ENCODE results near the gene SCYGR4.

SCYGR4 gene

DNA sequence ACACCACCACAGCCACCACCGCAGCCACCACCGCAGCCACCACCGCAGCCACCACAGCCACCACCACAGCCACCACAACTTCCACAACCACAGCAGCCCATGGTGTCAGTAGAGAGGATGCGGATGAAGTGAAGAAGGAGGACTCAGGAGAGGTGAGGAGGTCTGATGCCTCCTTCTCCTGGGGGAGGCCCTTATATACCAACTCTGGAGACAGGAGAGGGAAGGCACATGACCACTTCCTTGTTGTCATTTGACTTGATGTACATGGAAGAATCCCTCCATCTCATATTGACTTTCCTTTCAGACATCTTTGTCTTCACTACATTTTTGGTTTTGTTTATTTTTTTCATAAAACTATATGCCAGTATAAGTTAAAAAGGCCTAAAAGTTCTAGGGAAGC is 2.6 kb upstream of the SCYGR4 start, which contains the start of gene SCYGR3:
SCYGR3 (minus strand) TSS at position 101 of the 400 bp plus-strand sequence; CDS start at position 101, 0 bp downstream.
- Histone ChIP-seq H3K27me3 (replicated peaks; ENCODE audit: control insufficient read depth, insufficient read depth, low read length) (no peaks in the 10 kb centered on the region), H3K36me3 (ENCODE audit: control insufficient read depth, insufficient read depth, low read length) (no peaks in the 10 kb centered on the region), H3K4me3 (replicated peaks; ENCODE audit: low read depth, low read length) (no peak within 1 kb of the TSS)
- TF ChIP-seq, protein P1, sequence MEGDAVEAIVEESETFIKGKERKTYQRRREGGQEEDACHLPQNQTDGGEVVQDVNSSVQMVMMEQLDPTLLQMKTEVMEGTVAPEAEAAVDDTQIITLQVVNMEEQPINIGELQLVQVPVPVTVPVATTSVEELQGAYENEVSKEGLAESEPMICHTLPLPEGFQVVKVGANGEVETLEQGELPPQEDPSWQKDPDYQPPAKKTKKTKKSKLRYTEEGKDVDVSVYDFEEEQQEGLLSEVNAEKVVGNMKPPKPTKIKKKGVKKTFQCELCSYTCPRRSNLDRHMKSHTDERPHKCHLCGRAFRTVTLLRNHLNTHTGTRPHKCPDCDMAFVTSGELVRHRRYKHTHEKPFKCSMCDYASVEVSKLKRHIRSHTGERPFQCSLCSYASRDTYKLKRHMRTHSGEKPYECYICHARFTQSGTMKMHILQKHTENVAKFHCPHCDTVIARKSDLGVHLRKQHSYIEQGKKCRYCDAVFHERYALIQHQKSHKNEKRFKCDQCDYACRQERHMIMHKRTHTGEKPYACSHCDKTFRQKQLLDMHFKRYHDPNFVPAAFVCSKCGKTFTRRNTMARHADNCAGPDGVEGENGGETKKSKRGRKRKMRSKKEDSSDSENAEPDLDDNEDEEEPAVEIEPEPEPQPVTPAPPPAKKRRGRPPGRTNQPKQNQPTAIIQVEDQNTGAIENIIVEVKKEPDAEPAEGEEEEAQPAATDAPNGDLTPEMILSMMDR (IDR thresholded peaks at IDR 0.05; ENCODE audit: insufficient read depth, low read length, poor library complexity, severe bottlenecking) = no peak
- DNase-seq (ENCODE audit: extremely low read depth, insufficient read length) = no peak

DNA sequence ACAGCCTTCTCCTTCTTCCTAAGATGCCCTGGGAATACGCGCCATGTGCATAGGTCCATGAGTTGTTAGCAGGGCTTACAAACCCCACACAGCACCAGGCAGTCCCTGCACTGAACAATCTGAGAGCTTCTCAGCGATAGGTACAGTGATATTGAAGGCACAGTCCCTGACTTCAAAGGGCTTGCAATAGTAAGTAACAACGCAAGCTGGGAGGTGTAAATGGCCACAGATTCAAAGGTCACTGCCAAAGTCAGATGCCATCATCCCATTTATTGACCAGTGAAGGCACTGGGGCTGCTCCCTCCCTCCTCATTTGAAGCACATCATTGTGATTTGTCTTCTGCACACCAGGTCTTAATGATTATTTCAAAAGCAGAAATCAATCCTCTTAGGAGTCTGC is 2.1 kb upstream of the SCYGR4 start:
- H3K27me3 ChIP-seq (replicated peaks; ENCODE audit: control insufficient read depth, insufficient read depth, low read length) = no peaks in the 10 kb centered on the region
- DNase-seq (ENCODE audit: extremely low read depth, insufficient read length) = no peak
- TF ChIP-seq, protein P1 (IDR thresholded peaks at IDR 0.05; ENCODE audit: insufficient read depth, low read length, poor library complexity, severe bottlenecking) = no peak
- no peaks in the 10 kb centered on the region for H3K36me3 ChIP-seq (ENCODE audit: control insufficient read depth, insufficient read depth, low read length)
- no peak overlapping the region for H3K4me3 ChIP-seq (replicated peaks; ENCODE audit: low read depth, low read length)

DNA sequence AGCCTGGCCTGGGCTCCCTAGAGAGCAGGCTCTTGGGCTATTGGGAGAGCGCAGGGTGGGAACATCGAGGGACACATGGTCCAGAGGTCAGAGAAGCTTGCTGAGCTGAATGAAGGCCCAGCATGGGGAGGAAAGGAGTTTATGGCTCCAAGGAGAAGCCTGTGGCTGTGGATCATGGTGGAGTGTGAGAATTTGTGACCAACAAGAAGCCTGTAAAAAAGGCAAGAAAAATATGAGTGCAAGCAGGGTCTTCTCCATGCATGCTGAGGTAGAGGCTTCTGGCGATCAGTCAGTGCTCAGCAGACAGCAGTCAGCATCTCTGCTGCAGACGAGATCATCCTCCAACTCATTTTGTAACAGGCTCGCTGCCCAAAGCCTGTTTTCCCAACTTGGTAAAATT is 1.4 kb upstream of the SCYGR4 start:
- Histone ChIP-seq H3K4me3 (replicated peaks; ENCODE audit: low read depth, low read length) (no peak overlapping the region), H3K36me3 (ENCODE audit: control insufficient read depth, insufficient read depth, low read length) (no peaks in the 10 kb centered on the region), H3K27me3 (replicated peaks; ENCODE audit: control insufficient read depth, insufficient read depth, low read length) (no peaks in the 10 kb centered on the region)
- DNase-seq (ENCODE audit: extremely low read depth, insufficient read length) = no peak
- TF ChIP-seq, protein P1 (IDR thresholded peaks at IDR 0.05; ENCODE audit: insufficient read depth, low read length, poor library complexity, severe bottlenecking) = no peak

DNA sequence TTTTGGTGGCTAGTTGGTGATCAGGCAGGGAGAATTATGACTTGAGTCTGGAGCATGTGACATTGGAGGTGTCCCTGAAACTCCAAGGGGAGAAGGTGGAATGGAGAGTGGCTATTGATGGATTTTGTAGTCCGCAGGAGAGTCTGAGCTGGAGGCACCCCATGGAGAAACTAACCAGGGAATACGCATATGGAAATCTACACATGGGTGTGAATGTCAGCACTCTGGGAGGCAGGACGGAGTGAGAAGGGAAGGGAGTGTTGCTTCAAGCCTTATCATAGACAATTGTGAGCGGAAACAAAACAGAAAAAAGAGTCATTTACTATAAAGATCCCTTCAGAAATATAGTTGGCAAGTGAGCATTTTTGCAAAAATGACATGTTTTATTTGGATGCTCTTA is 667 bp upstream of the SCYGR4 start:
- Histone ChIP-seq H3K27me3 (replicated peaks; ENCODE audit: control insufficient read depth, insufficient read depth, low read length) (no peaks in the 10 kb centered on the region), H3K36me3 (ENCODE audit: control insufficient read depth, insufficient read depth, low read length) (no peaks in the 10 kb centered on the region), H3K4me3 (replicated peaks; ENCODE audit: low read depth, low read length) (no peak overlapping the region)
- TF ChIP-seq, protein P1 (IDR thresholded peaks at IDR 0.05; ENCODE audit: insufficient read depth, low read length, poor library complexity, severe bottlenecking) = no peak
- DNase-seq (ENCODE audit: extremely low read depth, insufficient read length) = no peak

DNA sequence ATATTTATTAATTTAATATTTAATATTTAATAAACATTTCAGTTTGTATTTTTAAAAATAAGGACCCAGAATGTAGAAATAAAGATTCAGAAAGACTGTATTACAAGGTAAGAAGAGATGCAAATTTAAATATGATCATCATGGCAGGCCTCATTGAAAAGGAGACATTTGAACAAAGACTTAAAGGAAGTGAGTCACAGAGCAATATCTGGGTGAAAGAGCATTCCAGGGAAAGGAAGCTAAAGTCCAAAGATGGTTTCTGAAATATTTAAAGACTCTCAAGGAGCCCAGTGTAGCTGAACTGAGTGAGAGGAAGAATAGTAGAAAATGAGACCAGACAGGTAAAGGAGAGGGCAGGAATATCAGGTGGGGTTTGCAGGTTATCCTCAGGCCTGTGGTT is 5.9 kb downstream of the SCYGR4 start:
- no peak for DNase-seq (ENCODE audit: extremely low read depth, insufficient read length)
- Histone ChIP-seq H3K4me3 (replicated peaks; ENCODE audit: low read depth, low read length) (no peak overlapping the region), H3K36me3 (ENCODE audit: control insufficient read depth, insufficient read depth, low read length) (no peaks in the 10 kb centered on the region), H3K27me3 (replicated peaks; ENCODE audit: control insufficient read depth, insufficient read depth, low read length) (no peaks in the 10 kb centered on the region)
- TF ChIP-seq, protein P1 (IDR thresholded peaks at IDR 0.05; ENCODE audit: insufficient read depth, low read length, poor library complexity, severe bottlenecking) = no peak

DNA sequence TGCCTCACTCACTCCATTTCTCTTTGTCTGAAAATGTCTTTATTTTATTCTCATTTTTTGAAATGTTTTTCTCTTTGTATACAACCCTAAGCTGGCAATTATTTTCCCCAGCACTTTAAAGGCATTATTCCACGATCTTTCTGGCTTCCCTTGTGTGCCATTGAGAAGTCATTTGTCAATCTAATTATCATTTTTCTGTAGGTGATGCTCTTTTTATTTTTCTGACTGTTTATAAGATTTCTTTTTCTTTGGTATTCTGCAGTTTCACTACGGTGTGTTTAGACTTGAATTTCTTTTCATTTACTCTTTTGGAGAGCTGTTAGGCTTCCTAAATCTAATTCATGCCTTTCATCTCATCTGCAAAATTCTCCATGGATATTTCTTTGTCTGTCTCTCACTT is 8.1 kb downstream of the SCYGR4 start:
- no peak overlapping the region for H3K4me3 ChIP-seq (replicated peaks; ENCODE audit: low read depth, low read length)
- H3K36me3 ChIP-seq (ENCODE audit: control insufficient read depth, insufficient read depth, low read length) = no peaks in the 10 kb centered on the region
- TF ChIP-seq, protein P1 (IDR thresholded peaks at IDR 0.05; ENCODE audit: insufficient read depth, low read length, poor library complexity, severe bottlenecking) = no peak
- no peaks in the 10 kb centered on the region for H3K27me3 ChIP-seq (replicated peaks; ENCODE audit: control insufficient read depth, insufficient read depth, low read length)
- no peak for DNase-seq (ENCODE audit: extremely low read depth, insufficient read length)
